Lower leg skin (tissue), 3 donors: Measurements from ENCODE around the gene KHDC4.

Source experiments
- POLR2A ChIP-seq, 2 donors: fragments of 450-650 bp; IDR thresholded peaks; one replicate each; pipeline ENCODE4 v1.6.1; 2016 to 2017; ENCODE audit warnings: antibody characterized with exemption in 2 of 2, mild to moderate bottlenecking in 1 of 2, moderate library complexity in 1 of 2
- TF ChIP-seq, protein P1 (sequence below), 3 donors: fragments of 450-650 bp; IDR thresholded peaks; one replicate each; pipeline ENCODE4 v1.5.1; 2016; ENCODE audit warnings: antibody characterized with exemption in 3 of 3, mild to moderate bottlenecking in 3 of 3, moderate library complexity in 2 of 3

- TF ChIP-seq, protein P1, sequence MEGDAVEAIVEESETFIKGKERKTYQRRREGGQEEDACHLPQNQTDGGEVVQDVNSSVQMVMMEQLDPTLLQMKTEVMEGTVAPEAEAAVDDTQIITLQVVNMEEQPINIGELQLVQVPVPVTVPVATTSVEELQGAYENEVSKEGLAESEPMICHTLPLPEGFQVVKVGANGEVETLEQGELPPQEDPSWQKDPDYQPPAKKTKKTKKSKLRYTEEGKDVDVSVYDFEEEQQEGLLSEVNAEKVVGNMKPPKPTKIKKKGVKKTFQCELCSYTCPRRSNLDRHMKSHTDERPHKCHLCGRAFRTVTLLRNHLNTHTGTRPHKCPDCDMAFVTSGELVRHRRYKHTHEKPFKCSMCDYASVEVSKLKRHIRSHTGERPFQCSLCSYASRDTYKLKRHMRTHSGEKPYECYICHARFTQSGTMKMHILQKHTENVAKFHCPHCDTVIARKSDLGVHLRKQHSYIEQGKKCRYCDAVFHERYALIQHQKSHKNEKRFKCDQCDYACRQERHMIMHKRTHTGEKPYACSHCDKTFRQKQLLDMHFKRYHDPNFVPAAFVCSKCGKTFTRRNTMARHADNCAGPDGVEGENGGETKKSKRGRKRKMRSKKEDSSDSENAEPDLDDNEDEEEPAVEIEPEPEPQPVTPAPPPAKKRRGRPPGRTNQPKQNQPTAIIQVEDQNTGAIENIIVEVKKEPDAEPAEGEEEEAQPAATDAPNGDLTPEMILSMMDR (IDR thresholded peaks at IDR 0.05) = no peak
- TF ChIP-seq POLR2A (IDR thresholded peaks at IDR 0.05) = no peak
These were observed 23.5 kb downstream of the KHDC4 start for GRCh38 chr1:155910621-155911121.
